SK-N-SH (cell line): ENCODE results near the gene URAD. TPM values are rescaled to one million over a fixed set of nuclear protein-coding genes. Genes with fewer than 3 reads are reported as not detected.

ENCODE experiments used
- CTCF ChIA-PET: fragments of 300-600, 350-600 bp; formaldehyde crosslinking; extraction: SDS; loops from one replicate; lab custom pipeline; 2021; lab: Yijun Ruan, JAX
- POLR2A ChIA-PET: fragments of 350-600 bp; sonication (Branson Sonifier 250); formaldehyde crosslinking; extraction: SDS; loops from one replicate; lab custom pipeline; 2020; ENCODE audit warnings: antibody characterized with exemption, inconsistent platforms; lab: Yijun Ruan, JAX
- DNase-seq: peaks from one replicate; pipeline ENCODE4 v3.0.0; 2012
- H2AFZ ChIP-seq: fragments of 200-600 bp; sonication (generic); 2 replicates; pipeline ENCODE4 v1.8.1; 2016; ENCODE audit warnings: antibody characterized with exemption, mild to moderate bottlenecking, low read depth
- H3F3A ChIP-seq: fragments of 200-600 bp; sonication (generic); replicated peaks from 2 replicates; pipeline ENCODE3; 2016; ENCODE audit warnings: antibody characterized with exemption, mild to moderate bottlenecking; ENCODE audit not compliant: insufficient read depth
- H3K27ac ChIP-seq, 2 experiments: fragments of 200-500 bp in 1 of 2; fragments of 200-600 bp in 1 of 2; sonication (Bioruptor generic) in 1 of 2; sonication (generic), shearing (Covaris generic) in 1 of 2; 2 replicates each; pipeline versions ENCODE4 v1.5.1 to v1.6.1; 2014 to 2016; ENCODE audit warnings: low read depth in 2 of 2, inconsistent platforms in 1 of 2, low read length in 1 of 2, mild to moderate bottlenecking in 1 of 2, mixed read lengths in 1 of 2
- H3K27me3 ChIP-seq: fragments of 200-600 bp; sonication (generic), shearing (Covaris generic); 2 replicates; pipeline ENCODE4 v1.6.1; 2016; ENCODE audit warnings: mixed run types; ENCODE audit not compliant: insufficient read depth
- H3K36me3 ChIP-seq, 2 experiments: fragments of 200-500 bp in 1 of 2; fragments of 200-600 bp in 1 of 2; sonication (Bioruptor generic) in 1 of 2; sonication (generic) in 1 of 2; replicated peaks in 1 of 2; 2 replicates each; pipeline versions ENCODE3 to v1.5.1; 2014 to 2016; ENCODE audit warnings: low read length in 1 of 2, mild to moderate bottlenecking in 1 of 2; ENCODE audit not compliant: insufficient read depth in 2 of 2, control insufficient read depth in 1 of 2
- H3K4me1 ChIP-seq, 2 experiments: fragments of 200-500 bp in 1 of 2; fragments of 200-600 bp in 1 of 2; sonication (Bioruptor generic) in 1 of 2; sonication (generic), shearing (Covaris generic) in 1 of 2; 2 replicates each; pipeline versions ENCODE4 v1.5.1 to v1.6.1; 2014 to 2016; ENCODE audit warnings: low read depth in 1 of 2, low read length in 1 of 2, mixed run types in 1 of 2; ENCODE audit not compliant: insufficient read depth in 2 of 2, control insufficient read depth in 1 of 2
- H3K4me2 ChIP-seq: fragments of 200-600 bp; sonication (generic), shearing (Covaris generic); 2 replicates; pipeline ENCODE4 v1.6.1; 2017; ENCODE audit warnings: mixed run types
- H3K4me3 ChIP-seq, 2 experiments: fragments of 200-500 bp in 1 of 2; fragments of 200-600 bp in 1 of 2; sonication (Bioruptor generic) in 1 of 2; sonication (generic), shearing (Covaris generic) in 1 of 2; 2 replicates each; pipeline versions ENCODE4 v1.5.1 to v1.8.1; 2014 to 2016; ENCODE audit warnings: low read depth in 2 of 2, inconsistent platforms in 1 of 2, low read length in 1 of 2, mild to moderate bottlenecking in 1 of 2, mixed read lengths in 1 of 2, moderate library complexity in 1 of 2
- H3K79me2 ChIP-seq: fragments of 200-600 bp; sonication (generic); 2 replicates; pipeline ENCODE4 v1.8.1; 2017; ENCODE audit warnings: mild to moderate bottlenecking; ENCODE audit not compliant: insufficient read depth
- H3K9ac ChIP-seq: fragments of 200-600 bp; sonication (generic); 2 replicates; pipeline ENCODE4 v1.6.1; 2017; ENCODE audit warnings: mixed run types
- H3K9me2 ChIP-seq: fragments of 200-600 bp; sonication (generic); 2 replicates; pipeline ENCODE4 v1.6.1; 2017; ENCODE audit warnings: mixed run types
- H3K9me3 ChIP-seq: fragments of 200-600 bp; sonication (generic); 2 replicates; pipeline ENCODE4 v1.6.1; 2017; ENCODE audit warnings: mixed run types, mild to moderate bottlenecking, moderate library complexity
- H4K20me1 ChIP-seq: fragments of 200-600 bp; sonication (generic); 2 replicates; pipeline ENCODE4 v1.6.1; 2017; ENCODE audit warnings: mild to moderate bottlenecking, mixed run types; ENCODE audit not compliant: insufficient read depth
- CHD2 ChIP-seq: fragments of 150-350 bp; IDR thresholded peaks from 2 replicates; pipeline ENCODE4 v1.6.1; 2018; ENCODE audit warnings: low read length; ENCODE audit not compliant: partially characterized antibody
- CTCF ChIP-seq: fragments of 200-600 bp; sonication (generic); IDR thresholded peaks from 2 replicates; pipeline ENCODE4 v1.6.1; 2017; ENCODE audit warnings: antibody characterized with exemption, mild to moderate bottlenecking, moderate library complexity
- EZH2phosphoT487 ChIP-seq: fragments of 200-600 bp; sonication (generic); IDR thresholded peaks from 2 replicates; pipeline ENCODE4 v1.6.1; 2017; ENCODE audit warnings: low read depth, mixed run types, mild to moderate bottlenecking, antibody characterized with exemption, moderate library complexity, borderline replicate concordance
- JUND ChIP-seq: IDR thresholded peaks from 2 replicates; pipeline ENCODE4 v1.4.0; 2012
- RAD21 ChIP-seq: IDR thresholded peaks from 2 replicates; pipeline ENCODE4 v1.6.1; 2012; ENCODE audit warnings: mild to moderate bottlenecking, low read length
- SMC3 ChIP-seq: IDR thresholded peaks from 2 replicates; pipeline ENCODE4 v1.6.1; 2012; ENCODE audit warnings: low read depth, low read length, improper control_type of control experiment
- WGBS: methylation state at CpG from one replicate; pipeline ENCODE4 v1.1.6; 2017; ENCODE audit warnings: low lambda C conversion rate; 5-methylcytosine and 5-hydroxymethylcytosine counted together
- polyA plus RNA-seq, 3 experiments: library from polyadenylated mRNA; depleted of rRNA; stranded (reverse); fragments of >200 nt; gene quantifications; 2 replicates each; pipeline ENCODE4 v1.2.3, GENCODE V29; 2012

Gene URAD
- polyA plus RNA-seq, 1 of the 3 experiments (the other 2 are of a cell fraction): not detected

GRCh38 chr13:27953676-27954405 lies 34.7 kb downstream of the URAD start:
- no peaks in the 10 kb centered on the region for H4K20me1 ChIP-seq
- no peaks in the 10 kb centered on the region for H3K79me2 ChIP-seq
- no peak overlapping the region for H3K9ac ChIP-seq
- H3F3A ChIP-seq: no peaks in the 10 kb centered on the region
- peak overlapping the region; percentile 85 for H3K4me2 ChIP-seq
- no peak for TF ChIP-seq JUND
- TF ChIP-seq RAD21: peak; percentile 64
- TF ChIP-seq SMC3: peak; percentile 57
- TF ChIP-seq EZH2phosphoT487: 0 out of 2 replicates have a peak, but pooled peaks have one; percentile 40
- TF ChIP-seq CTCF: peak; percentile 72
- WGBS: 18% methylated on average over 20 of the region's 71 CpGs
- no peaks in the 10 kb centered on the region for H3K9me3 ChIP-seq
- no peak overlapping the region for H3K27ac ChIP-seq
- no peaks in the 10 kb centered on the region for H3K9me2 ChIP-seq
- H3K36me3 ChIP-seq: no peaks in the 10 kb centered on the region
- CTCF ChIA-PET: interaction anchor here (0.6 to 3.9 kb wide), 51 partner anchors 9 to 1733 kb away, joined by 3 to 35 read pairs (median 4); partner anchors contain the start of genes CDX2 and URAD
- H3K27me3 ChIP-seq: peaks cover 41% of the 10 kb centered on the region
- peak overlapping the region; percentile 24 to 45; a peak in 2 of 4 replicates for H3K4me3 ChIP-seq
- H2AFZ ChIP-seq: peak overlapping the region; percentile 83
- POLR2A ChIA-PET: no interaction called here
- peak; percentile 90 for DNase-seq
- no peaks in the 10 kb centered on the region for H3K4me1 ChIP-seq

GRCh38 chr13:27952876-27953675 lies 35.4 kb downstream of the URAD start:
- Histone ChIP-seq H3K9me2 (no peaks in the 10 kb centered on the region), H4K20me1 (no peaks in the 10 kb centered on the region), H2AFZ (peak overlapping the region; percentile 83; the same call in 1 of the 2 replicates), H3K27me3 (peaks cover 36% of the 10 kb centered on the region), H3K4me1 (no peaks in the 10 kb centered on the region), H3K4me2 (peak overlapping the region; percentile 85), H3K79me2 (no peaks in the 10 kb centered on the region), H3K27ac (no peak overlapping the region), H3F3A (no peaks in the 10 kb centered on the region), H3K36me3 (no peaks in the 10 kb centered on the region), H3K9me3 (no peaks in the 10 kb centered on the region), H3K9ac (no peak overlapping the region), H3K4me3 (peak overlapping the region in 1 of 2 experiments; percentile 45; a peak in 1 of 4 replicates)
- TF ChIP-seq CHD2 (no peak), JUND (no peak)
- 3% methylated on average over 30 of the region's 30 CpGs for WGBS
- DNase-seq: no peak
- ChIA-PET CTCF (interaction anchor here (0.6 to 3.9 kb wide), 43 partner anchors 9 to 969 kb away, joined by 3 to 35 read pairs (median 4); partner anchors contain the start of gene CDX2), POLR2A (no interaction called here)
